ENCODE results near the gene ZEB2.

Gene ZEB2

DNA sequence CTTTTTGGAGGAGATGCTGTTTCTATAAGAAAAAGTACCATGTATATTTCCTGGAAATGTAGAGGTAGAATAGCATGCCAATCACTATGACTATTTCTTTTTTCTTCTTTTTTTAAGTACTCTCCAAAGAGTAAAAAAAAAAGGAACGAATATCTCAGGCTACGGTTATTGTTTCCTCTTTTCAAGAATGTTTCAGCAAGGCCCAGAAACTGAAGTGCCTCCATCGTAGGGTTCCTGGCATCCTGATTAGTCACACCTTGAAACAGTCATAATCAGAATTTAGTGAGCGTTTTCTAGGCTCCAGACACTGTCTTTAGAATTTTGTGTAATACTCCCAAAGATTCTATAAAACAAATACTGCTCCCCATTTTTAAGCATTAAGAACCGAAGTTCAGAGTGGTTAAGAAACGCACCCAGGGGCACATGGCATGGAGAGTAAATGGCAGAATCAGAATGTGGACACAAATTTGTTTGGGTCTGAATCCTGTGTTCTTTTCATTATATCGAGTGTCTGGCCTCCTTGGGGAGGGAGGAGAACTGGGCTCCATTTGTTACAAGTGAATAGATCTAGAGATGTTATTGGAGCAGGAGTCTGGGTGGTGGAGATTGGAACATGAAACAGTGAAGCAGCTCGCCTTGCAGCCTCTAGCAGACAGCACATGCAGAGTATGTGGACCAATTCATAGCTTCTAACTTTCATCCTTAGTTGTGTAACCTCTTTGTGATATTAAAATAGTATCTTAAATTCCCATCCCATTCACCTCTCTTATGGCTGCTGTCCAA lies 26.7 kb downstream of the ZEB2 start:
- no peaks in the 10 kb centered on the region for H3K36me3 ChIP-seq
- DNase-seq: no peak
- H3K27me3 ChIP-seq: no peaks in the 10 kb centered on the region
- no peaks in the 10 kb centered on the region for H3K9me3 ChIP-seq
- peaks cover 6% of the 10 kb centered on the region for H3K4me1 ChIP-seq
- no peak for TF ChIP-seq CTCF (IDR thresholded peaks at IDR 0.05; ENCODE audit: low read depth, low read length)
- no peak overlapping the region for H3K4me3 ChIP-seq (ENCODE audit: low read depth, low read length)

- H3K27me3 ChIP-seq: no peaks in the 10 kb centered on the region
- H3K9me3 ChIP-seq: no peaks in the 10 kb centered on the region
- peaks cover 4% of the 10 kb centered on the region for H3K4me1 ChIP-seq
- H3K36me3 ChIP-seq: no peaks in the 10 kb centered on the region
- no peak overlapping the region for H3K4me3 ChIP-seq (ENCODE audit: low read depth, low read length)
- no peak for TF ChIP-seq CTCF (IDR thresholded peaks at IDR 0.05; ENCODE audit: low read depth, low read length)
- no peak for DNase-seq
Measured at GRCh38 chr2:144490857-144491256, 29.1 kb downstream of the ZEB2 start.

GRCh38 chr2:144490017-144490416 lies 29.9 kb downstream of the ZEB2 start:
- no peak for DNase-seq
- no peaks in the 10 kb centered on the region for H3K9me3 ChIP-seq
- H3K36me3 ChIP-seq: no peaks in the 10 kb centered on the region
- no peak overlapping the region for H3K4me3 ChIP-seq (ENCODE audit: low read depth, low read length)
- TF ChIP-seq CTCF (IDR thresholded peaks at IDR 0.05; ENCODE audit: low read depth, low read length): no peak
- H3K4me1 ChIP-seq: no peaks in the 10 kb centered on the region
- no peaks in the 10 kb centered on the region for H3K27me3 ChIP-seq

- Histone ChIP-seq H3K4me1 (no peaks in the 10 kb centered on the region), H3K36me3 (no peaks in the 10 kb centered on the region)
- DNase-seq: no peak
Measured at GRCh38 chr2:144489315-144489916, 30.5 kb downstream of the ZEB2 start.

DNA sequence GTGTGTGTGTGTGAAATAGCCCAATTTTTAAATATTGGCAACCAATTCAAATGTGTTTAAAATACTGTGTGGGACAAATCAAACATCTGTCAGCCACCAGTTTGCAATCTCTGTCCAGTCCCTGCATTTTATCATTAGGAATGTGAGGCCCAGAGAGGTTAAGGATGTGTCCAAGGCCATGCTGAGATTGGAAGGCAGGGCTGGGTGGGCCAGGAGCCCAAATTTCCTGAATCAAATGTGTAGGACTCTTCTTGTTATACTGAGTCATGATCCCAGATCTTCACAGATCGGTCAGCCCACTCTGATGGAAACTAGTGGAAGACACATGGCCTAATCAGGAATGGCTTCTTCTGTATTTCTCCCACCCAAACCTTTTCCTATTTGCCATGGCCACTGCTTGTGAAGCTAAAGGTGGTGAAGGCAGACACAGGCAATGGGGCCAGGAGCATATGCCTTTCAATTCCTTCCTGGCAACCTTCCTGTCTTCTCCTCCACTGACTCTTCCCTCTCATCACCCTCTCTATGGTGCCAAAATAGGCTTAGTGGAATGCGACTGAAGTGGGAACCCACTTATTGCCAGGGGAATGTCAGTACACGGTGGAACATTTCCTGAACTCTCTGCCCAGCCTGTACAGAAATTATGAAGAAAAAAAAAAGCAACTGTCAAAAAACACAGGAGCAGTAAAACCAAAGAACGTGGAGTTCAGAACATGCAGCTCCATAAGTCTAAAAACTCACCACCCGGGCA lies 35.5 kb downstream of the ZEB2 start:
- H3K27me3 ChIP-seq: no peaks in the 10 kb centered on the region
- no peaks in the 10 kb centered on the region for H3K36me3 ChIP-seq
- H3K4me3 ChIP-seq (ENCODE audit: low read depth, low read length): no peak overlapping the region
- no peaks in the 10 kb centered on the region for H3K9me3 ChIP-seq
- no peak for DNase-seq
- no peak for TF ChIP-seq CTCF (IDR thresholded peaks at IDR 0.05; ENCODE audit: low read depth, low read length)
- no peaks in the 10 kb centered on the region for H3K4me1 ChIP-seq

More at GRCh38 chr2:144489315-144489916, 30.5 kb downstream of the ZEB2 start:
- H3K9me3 ChIP-seq: no peaks in the 10 kb centered on the region
- TF ChIP-seq CTCF (IDR thresholded peaks at IDR 0.05; ENCODE audit: low read depth, low read length): no peak
- no peaks in the 10 kb centered on the region for H3K27me3 ChIP-seq
- no peak overlapping the region for H3K4me3 ChIP-seq (ENCODE audit: low read depth, low read length)
